CD4-positive, alpha-beta T cell (primary cell): ENCODE results near the gene MTRF1. TPM values are rescaled to one million over a fixed set of nuclear protein-coding genes. Genes with fewer than 3 reads are reported as not detected.

Experiments used
- ATAC-seq: fragments of 200-7000 bp; cut with Tn5 transposase; one replicate; pipeline ENCODE4 v1.10.0; 2022; ENCODE audit warnings: mild to moderate bottlenecking; ENCODE audit not compliant: poor library complexity
- CTCF ChIA-PET: fragments of 350-600 bp; sonication (Branson Sonifier 250); formaldehyde crosslinking; loops from one replicate; lab custom pipeline; 2021; ENCODE audit warnings: antibody characterized with exemption, inconsistent platforms; lab: Charles Lee
- POLR2A ChIA-PET: fragments of 350-600 bp; sonication (Branson Sonifier 250); formaldehyde crosslinking; loops from one replicate; lab custom pipeline; 2021; ENCODE audit warnings: antibody characterized with exemption, inconsistent platforms; lab: Charles Lee
- DNase-seq, 14 experiments: peaks; one replicate each; pipeline ENCODE4 v3.0.0-alpha.2; 2013 to 2020; ENCODE audit warnings: mixed read lengths in 2 of 14
- H3K27ac ChIP-seq, 2 donors: one replicate each; pipeline versions ENCODE4 v1.5.1 to v1.7.0; 2013; ENCODE audit warnings: low read length in 2 of 2, low read depth in 1 of 2, mild to moderate bottlenecking in 1 of 2
- H3K27me3 ChIP-seq, 2 experiments: 1 replicate in 1 of 2; 2 replicates in 1 of 2; pipeline versions ENCODE4 v1.6.1 to v1.7.0; 2013; ENCODE audit warnings: low read length in 2 of 2, control low read depth in 1 of 2, mild to moderate bottlenecking in 1 of 2, moderate library complexity in 1 of 2; ENCODE audit not compliant: insufficient read depth in 2 of 2, control insufficient read depth in 1 of 2
- H3K36me3 ChIP-seq: one replicate; pipeline ENCODE4 v1.6.1; 2013; ENCODE audit warnings: low read length, control low read depth; ENCODE audit not compliant: insufficient read depth
- H3K4me1 ChIP-seq: one replicate; pipeline ENCODE4 v1.6.1; 2013; ENCODE audit warnings: low read length, control low read depth; ENCODE audit not compliant: insufficient read depth
- H3K4me3 ChIP-seq: one replicate; pipeline ENCODE4 v1.5.1; 2013; ENCODE audit warnings: mild to moderate bottlenecking, low read length, moderate library complexity
- H3K9me3 ChIP-seq, 2 experiments: 1 replicate in 1 of 2; 2 replicates in 1 of 2; pipeline versions ENCODE4 v1.6.1 to v1.7.0; 2013; ENCODE audit warnings: low read length in 2 of 2, mild to moderate bottlenecking in 2 of 2, control low read depth in 1 of 2, moderate library complexity in 1 of 2; ENCODE audit not compliant: control insufficient read depth in 1 of 2, insufficient read depth in 1 of 2
- H3K27ac Mint-ChIP-seq: one replicate; pipeline ENCODE4 v1.8.0; 2020; ENCODE audit warnings: mixed read lengths
- H3K27me3 Mint-ChIP-seq: one replicate; pipeline ENCODE4 v1.8.0; 2021; ENCODE audit warnings: mixed read lengths
- H3K36me3 Mint-ChIP-seq: one replicate; pipeline ENCODE4 v1.8.0; 2021; ENCODE audit warnings: low read depth, mixed read lengths
- H3K4me1 Mint-ChIP-seq: one replicate; pipeline ENCODE4 v1.8.0; 2021; ENCODE audit warnings: low read depth, mixed read lengths
- H3K4me3 Mint-ChIP-seq: one replicate; pipeline ENCODE4 v1.8.0; 2020; ENCODE audit warnings: mild to moderate bottlenecking, mixed read lengths
- H3K9me3 Mint-ChIP-seq: one replicate; pipeline ENCODE4 v1.8.0; 2020; ENCODE audit warnings: mixed read lengths
- intact Hi-C, 2 experiments: fragments of 100-400 bp; cut with DNase I in 1 of 2; cut with micrococcal nuclease in 1 of 2; formaldehyde crosslinking; loops; one replicate each; pipeline versions ENCODE4 v1.15.1 to v1.9.0; 2023 to 2025; cut with DNase I, micrococcal nuclease
- total RNA-seq, 174 experiments: library from RNA in 2 of 174; stranded (reverse) in 2 of 174; gene quantifications; one replicate each; pipeline ENCODE4 v1.2.3 and lab custom pipeline; 2021 to 2026
- TF ChIP-seq, protein P1 (sequence below): fragments of 200-600 bp; IDR thresholded peaks from one replicate; pipeline ENCODE4 v1.8.0; 2022; ENCODE audit warnings: antibody characterized with exemption, mild to moderate bottlenecking

Gene MTRF1
- total RNA-seq, 2 experiments from 2014 or later: 15.7 to 17.8 TPM

DNA sequence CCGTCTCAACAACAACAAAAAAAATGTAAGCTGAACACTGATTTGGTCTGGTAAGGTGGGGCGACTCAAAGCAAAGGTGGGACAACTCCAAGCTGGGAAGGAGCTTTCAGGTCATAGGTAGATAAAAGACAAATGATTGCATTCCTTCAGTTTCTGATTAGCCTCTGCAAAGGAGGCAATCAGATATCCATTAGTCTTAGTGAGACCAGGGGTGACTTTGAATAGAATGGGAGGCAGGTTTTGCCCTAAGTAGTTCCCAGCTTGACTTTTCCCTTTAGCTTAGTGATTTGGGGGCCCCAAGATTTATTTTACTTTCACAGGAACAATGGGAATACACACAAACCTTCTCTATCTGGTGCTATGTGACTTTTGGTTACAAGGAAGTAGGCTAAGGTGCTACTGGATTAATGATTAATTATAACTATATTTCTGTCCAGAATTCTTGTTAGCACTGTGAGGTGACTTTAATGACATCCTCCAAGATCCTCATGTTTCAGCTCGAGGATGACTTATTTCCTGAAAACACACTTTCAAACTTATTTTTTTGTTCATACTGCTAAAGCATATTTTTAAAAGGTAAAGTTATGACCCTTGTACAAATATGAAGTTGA is 10.6 kb upstream of the MTRF1 start:
- H3K4me3 ChIP-seq: no peak overlapping the region

DNA sequence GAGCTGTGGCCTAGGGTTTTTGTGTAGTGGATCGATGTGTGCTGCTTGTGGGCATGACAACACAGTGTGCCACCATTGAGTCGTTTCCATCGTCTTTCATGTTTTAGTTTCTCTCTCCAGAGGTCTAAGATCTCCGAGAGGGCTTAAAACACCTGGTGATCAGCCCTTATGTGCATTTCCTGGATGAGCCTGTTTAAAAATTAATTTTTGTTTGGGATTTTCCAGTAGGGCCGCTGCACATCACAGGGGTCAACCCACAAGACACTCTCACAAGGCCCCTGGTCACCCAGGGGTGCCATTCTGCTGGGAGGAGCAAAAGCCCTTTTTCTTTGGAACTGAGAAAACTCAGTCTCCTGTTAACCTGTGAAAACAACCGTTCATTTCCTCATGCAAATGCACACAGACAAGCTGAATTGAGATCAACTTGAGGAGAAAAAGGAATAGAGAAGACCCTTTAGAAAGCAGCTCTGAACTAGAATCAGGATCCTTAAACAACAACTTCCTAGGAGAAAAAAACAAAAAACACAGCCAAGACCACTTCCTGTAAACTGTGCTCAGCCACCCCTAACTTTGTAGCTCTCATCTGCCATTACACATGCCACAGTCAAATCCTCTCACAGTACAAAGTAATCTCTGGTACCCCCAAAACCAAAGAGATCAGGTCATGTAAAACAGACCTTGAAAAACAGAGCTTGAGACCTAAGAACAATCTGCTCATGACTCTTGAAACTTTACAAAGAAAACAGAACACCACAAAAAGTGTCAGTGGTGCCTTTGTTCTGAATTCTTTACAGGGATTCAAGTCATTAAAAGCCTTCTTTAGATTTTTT is 8.3 kb upstream of the MTRF1 start:
- Mint-ChIP-seq H3K36me3 (peaks cover 19% of the 10 kb centered on the region), H3K4me3 (peak overlapping the region; percentile 12), H3K4me1 (peaks cover 23% of the 10 kb centered on the region), H3K9me3 (peaks cover 2% of the 10 kb centered on the region), H3K27me3 (no peaks in the 10 kb centered on the region), H3K27ac (peak overlapping the region; percentile 79)
- Histone ChIP-seq H3K9me3 (peaks cover 3 to 11% of the 10 kb centered on the region in 2 experiments), H3K4me3 (no peak overlapping the region), H3K27me3 (no peaks in the 10 kb centered on the region), H3K4me1 (peaks cover 3% of the 10 kb centered on the region), H3K36me3 (no peaks in the 10 kb centered on the region), H3K27ac (peak overlapping the region; percentile 21 to 42)
- ATAC-seq (peak; percentile 56), DNase-seq (peak in 3 of 14 experiments; percentile 18 to 33 (median 33))
- intact Hi-C loops: no loop called here
- ChIA-PET POLR2A (interaction anchor here (0.6 to 2.3 kb wide), 4 partner anchors 9 to 212 kb away, joined by 3 to 12 read pairs (median 6); partner anchors contain the start of gene MTRF1), CTCF (no interaction called here)
- TF ChIP-seq, protein P1, sequence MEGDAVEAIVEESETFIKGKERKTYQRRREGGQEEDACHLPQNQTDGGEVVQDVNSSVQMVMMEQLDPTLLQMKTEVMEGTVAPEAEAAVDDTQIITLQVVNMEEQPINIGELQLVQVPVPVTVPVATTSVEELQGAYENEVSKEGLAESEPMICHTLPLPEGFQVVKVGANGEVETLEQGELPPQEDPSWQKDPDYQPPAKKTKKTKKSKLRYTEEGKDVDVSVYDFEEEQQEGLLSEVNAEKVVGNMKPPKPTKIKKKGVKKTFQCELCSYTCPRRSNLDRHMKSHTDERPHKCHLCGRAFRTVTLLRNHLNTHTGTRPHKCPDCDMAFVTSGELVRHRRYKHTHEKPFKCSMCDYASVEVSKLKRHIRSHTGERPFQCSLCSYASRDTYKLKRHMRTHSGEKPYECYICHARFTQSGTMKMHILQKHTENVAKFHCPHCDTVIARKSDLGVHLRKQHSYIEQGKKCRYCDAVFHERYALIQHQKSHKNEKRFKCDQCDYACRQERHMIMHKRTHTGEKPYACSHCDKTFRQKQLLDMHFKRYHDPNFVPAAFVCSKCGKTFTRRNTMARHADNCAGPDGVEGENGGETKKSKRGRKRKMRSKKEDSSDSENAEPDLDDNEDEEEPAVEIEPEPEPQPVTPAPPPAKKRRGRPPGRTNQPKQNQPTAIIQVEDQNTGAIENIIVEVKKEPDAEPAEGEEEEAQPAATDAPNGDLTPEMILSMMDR: no peak

More for the DNA sequence above, 10.6 kb upstream of the MTRF1 start:
- peaks cover 12% of the 10 kb centered on the region for H3K36me3 Mint-ChIP-seq
- ChIA-PET POLR2A (interaction anchor here (2.3 kb wide), 1 partner anchor 13 kb away, joined by 8 read pairs; no protein-coding TSS in a partner anchor), CTCF (no interaction called here)
- TF ChIP-seq, protein P1: no peak
- Histone ChIP-seq H3K27me3 (no peaks in the 10 kb centered on the region), H3K9me3 (peaks cover 3 to 4% of the 10 kb centered on the region in 2 experiments), H3K4me1 (peaks cover 3% of the 10 kb centered on the region), H3K36me3 (no peaks in the 10 kb centered on the region), H3K27ac (no peak overlapping the region)
- H3K4me3 Mint-ChIP-seq: no peak overlapping the region
- no peaks in the 10 kb centered on the region for H3K27me3 Mint-ChIP-seq
- H3K9me3 Mint-ChIP-seq: peaks cover 2% of the 10 kb centered on the region
- no peak for ATAC-seq
- no peak overlapping the region for H3K27ac Mint-ChIP-seq
- peaks cover 25% of the 10 kb centered on the region for H3K4me1 Mint-ChIP-seq
- intact Hi-C loops: no loop called here
- no peak for DNase-seq

DNA sequence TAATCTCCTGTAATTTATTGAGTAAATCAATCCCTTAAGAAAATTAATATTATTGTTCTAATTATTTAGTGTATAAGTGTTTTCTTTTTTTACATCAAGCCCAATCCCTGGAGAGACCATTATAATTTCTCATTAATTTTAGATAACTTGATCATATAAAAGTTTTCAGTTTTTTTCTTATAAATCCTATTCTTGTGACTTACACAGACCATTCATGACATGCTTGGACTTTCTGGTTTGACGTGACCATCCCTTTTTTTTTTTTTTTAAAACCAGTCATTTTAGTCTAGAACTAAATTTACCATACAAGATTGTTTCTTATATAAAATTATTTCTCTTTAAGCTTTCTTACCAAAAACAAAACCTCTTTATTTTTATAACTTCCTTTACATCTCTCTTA is 5.4 kb upstream of the MTRF1 start:
- ATAC-seq (no peak), DNase-seq (peak in 1 of 14 experiments; percentile 20)
- POLR2A ChIA-PET: no interaction called here
- H3K36me3 Mint-ChIP-seq: peaks cover 20% of the 10 kb centered on the region
- Histone ChIP-seq H3K27ac (no peak overlapping the region), H3K4me3 (no peak overlapping the region), H3K4me1 (peaks cover 3% of the 10 kb centered on the region), H3K27me3 (no peaks in the 10 kb centered on the region), H3K36me3 (no peaks in the 10 kb centered on the region), H3K9me3 (peaks cover 3 to 11% of the 10 kb centered on the region in 2 experiments)
- H3K27ac Mint-ChIP-seq: no peak overlapping the region
- intact Hi-C loops: loop anchor here in 1 of 2 experiments (10.0 kb wide), 1 partner anchor 494 kb away; the partner anchor contains the start of gene MRPS31
- H3K27me3 Mint-ChIP-seq: no peaks in the 10 kb centered on the region
- H3K4me3 Mint-ChIP-seq: no peak overlapping the region
- TF ChIP-seq, protein P1: no peak
- H3K4me1 Mint-ChIP-seq: peaks cover 25% of the 10 kb centered on the region
- peaks cover 2% of the 10 kb centered on the region for H3K9me3 Mint-ChIP-seq
- CTCF ChIA-PET: interaction anchor here (0.7 kb wide), 2 partner anchors 18 to 61 kb away, joined by 3 to 4 read pairs; no protein-coding TSS in a partner anchor
